GM18867 (cell line): ENCODE data around the gene MRPL11.

Experiments
- ATAC-seq: cut with Tn5 transposase; IDR thresholded peaks from one replicate; pipeline ENCODE4 v1.9.1; 2021; ENCODE audit warnings: mild to moderate bottlenecking, moderate library complexity; ENCODE audit not compliant: unreplicated experiment

MRPL11 gene

GRCh38 chr11:66438504-66439466 is at the start of gene MRPL11:
Gene MRPL11 (minus strand): TSS chr11:66438848. CDS start chr11:66438754, 94 bp downstream.
- peak; percentile 91 for ATAC-seq

- no peak for ATAC-seq
Measured at GRCh38 chr11:66484806-66485380, 46.2 kb upstream of the MRPL11 start.

- peak; percentile 86 for ATAC-seq
Measured at GRCh38 chr11:66480117-66480938, 41.7 kb upstream of the MRPL11 start, which contains the start of gene DPP3. Gene DPP3 (plus strand): TSS chr11:66480434. CDS start chr11:66482201, 1,767 bp downstream.

GRCh38 chr11:66479394-66480116 is 40.9 kb upstream of the MRPL11 start:
- ATAC-seq, result no peak

GRCh38 chr11:66478729-66479393 is 40.2 kb upstream of the MRPL11 start:
- ATAC-seq, result no peak

GRCh38 chr11:66477263-66478201 is 38.9 kb upstream of the MRPL11 start:
- ATAC-seq, result no peak

GRCh38 chr11:66476841-66477251 is 38.2 kb upstream of the MRPL11 start:
- no peak for ATAC-seq

- ATAC-seq, result no peak
Measured at GRCh38 chr11:66476173-66476840, 37.7 kb upstream of the MRPL11 start.

GRCh38 chr11:66475349-66476172 is 36.9 kb upstream of the MRPL11 start:
- no peak for ATAC-seq

GRCh38 chr11:66473608-66474515 is 35.2 kb upstream of the MRPL11 start:
- ATAC-seq, result no peak

GRCh38 chr11:66473167-66473566 is 34.5 kb upstream of the MRPL11 start:
- no peak for ATAC-seq

- no peak for ATAC-seq
Measured at GRCh38 chr11:66472054-66472453, 33.4 kb upstream of the MRPL11 start.

GRCh38 chr11:66471142-66471541 is 32.5 kb upstream of the MRPL11 start:
- ATAC-seq, result no peak

GRCh38 chr11:66470015-66470414 is 31.4 kb upstream of the MRPL11 start:
- no peak for ATAC-seq

- ATAC-seq, result no peak
Measured at GRCh38 chr11:66469441-66469840, 30.8 kb upstream of the MRPL11 start.

GRCh38 chr11:66468691-66469090 is 30.0 kb upstream of the MRPL11 start:
- no peak for ATAC-seq
